Measurements from ENCODE around the gene QSER1. TPM values are rescaled to one million over a fixed set of nuclear protein-coding genes. Genes with fewer than 3 reads are reported as not detected.

QSER1 gene
- total RNA-seq, 1 donor from 2014 or later = 75.3 TPM

DNA sequence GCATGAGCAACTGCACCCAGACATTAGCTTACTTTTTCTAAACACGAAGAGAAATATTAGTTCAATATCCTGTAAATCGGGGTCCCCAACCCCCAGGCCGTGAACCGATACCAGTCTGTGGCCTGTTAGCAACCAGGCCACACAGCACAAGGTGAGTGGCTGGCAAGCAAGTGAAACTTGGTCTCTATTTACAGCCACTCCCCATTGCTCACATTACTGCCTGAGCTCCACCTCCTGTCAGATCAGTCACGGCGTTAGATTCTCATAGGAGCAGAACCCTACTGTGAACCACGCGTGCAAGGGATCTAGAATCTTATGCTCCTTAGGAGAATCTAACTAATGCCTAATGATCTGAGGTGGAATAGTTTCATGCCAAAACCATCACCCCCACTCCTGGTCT is 95.2 kb downstream of the QSER1 start:
- peaks cover 8% of the 10 kb centered on the region for H3K36me3 Mint-ChIP-seq (ENCODE audit: unreplicated experiment)
- H3K4me1 Mint-ChIP-seq (ENCODE audit: low read depth, unreplicated experiment) = no peaks in the 10 kb centered on the region
- no peak overlapping the region for H3K27ac Mint-ChIP-seq (ENCODE audit: unreplicated experiment)
- H3K4me3 Mint-ChIP-seq (ENCODE audit: unreplicated experiment) = no peak overlapping the region
- no peak for DNase-seq
- peaks cover 2% of the 10 kb centered on the region for H3K9me3 Mint-ChIP-seq (ENCODE audit: unreplicated experiment)
- H3K27me3 Mint-ChIP-seq (ENCODE audit: unreplicated experiment) = no peaks in the 10 kb centered on the region
- TF ChIP-seq, protein P1, sequence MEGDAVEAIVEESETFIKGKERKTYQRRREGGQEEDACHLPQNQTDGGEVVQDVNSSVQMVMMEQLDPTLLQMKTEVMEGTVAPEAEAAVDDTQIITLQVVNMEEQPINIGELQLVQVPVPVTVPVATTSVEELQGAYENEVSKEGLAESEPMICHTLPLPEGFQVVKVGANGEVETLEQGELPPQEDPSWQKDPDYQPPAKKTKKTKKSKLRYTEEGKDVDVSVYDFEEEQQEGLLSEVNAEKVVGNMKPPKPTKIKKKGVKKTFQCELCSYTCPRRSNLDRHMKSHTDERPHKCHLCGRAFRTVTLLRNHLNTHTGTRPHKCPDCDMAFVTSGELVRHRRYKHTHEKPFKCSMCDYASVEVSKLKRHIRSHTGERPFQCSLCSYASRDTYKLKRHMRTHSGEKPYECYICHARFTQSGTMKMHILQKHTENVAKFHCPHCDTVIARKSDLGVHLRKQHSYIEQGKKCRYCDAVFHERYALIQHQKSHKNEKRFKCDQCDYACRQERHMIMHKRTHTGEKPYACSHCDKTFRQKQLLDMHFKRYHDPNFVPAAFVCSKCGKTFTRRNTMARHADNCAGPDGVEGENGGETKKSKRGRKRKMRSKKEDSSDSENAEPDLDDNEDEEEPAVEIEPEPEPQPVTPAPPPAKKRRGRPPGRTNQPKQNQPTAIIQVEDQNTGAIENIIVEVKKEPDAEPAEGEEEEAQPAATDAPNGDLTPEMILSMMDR (IDR thresholded peaks at IDR 0.05; ENCODE audit: partially characterized antibody, unreplicated experiment) = no peak

DNA sequence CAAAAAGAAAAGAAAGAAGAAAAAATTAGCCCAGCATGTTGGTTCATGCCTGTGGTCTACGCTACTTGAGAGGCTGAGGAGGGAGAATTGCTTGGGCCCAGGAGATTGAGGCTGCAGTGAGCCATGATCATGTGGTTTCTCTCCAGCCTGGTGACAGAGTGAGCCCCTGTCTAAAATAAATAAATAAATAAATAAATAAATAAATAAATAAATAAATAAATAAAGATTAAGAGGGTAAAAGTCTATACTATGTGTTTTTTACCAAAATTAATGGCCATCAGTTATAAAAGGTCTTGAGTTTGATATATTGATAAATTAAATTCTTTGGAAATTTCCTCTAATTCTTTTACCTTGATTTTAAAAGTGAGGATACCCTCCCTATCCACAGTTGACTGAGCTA is 97.9 kb downstream of the QSER1 start:
- H3K36me3 Mint-ChIP-seq (ENCODE audit: unreplicated experiment) = peaks cover 8% of the 10 kb centered on the region
- DNase-seq = no peak
- no peaks in the 10 kb centered on the region for H3K4me1 Mint-ChIP-seq (ENCODE audit: low read depth, unreplicated experiment)
- H3K9me3 Mint-ChIP-seq (ENCODE audit: unreplicated experiment) = peaks cover 2% of the 10 kb centered on the region
- no peaks in the 10 kb centered on the region for H3K27me3 Mint-ChIP-seq (ENCODE audit: unreplicated experiment)
- TF ChIP-seq, protein P1 (IDR thresholded peaks at IDR 0.05; ENCODE audit: partially characterized antibody, unreplicated experiment) = no peak
- no peak overlapping the region for H3K27ac Mint-ChIP-seq (ENCODE audit: unreplicated experiment)
- H3K4me3 Mint-ChIP-seq (ENCODE audit: unreplicated experiment) = no peak overlapping the region

DNA sequence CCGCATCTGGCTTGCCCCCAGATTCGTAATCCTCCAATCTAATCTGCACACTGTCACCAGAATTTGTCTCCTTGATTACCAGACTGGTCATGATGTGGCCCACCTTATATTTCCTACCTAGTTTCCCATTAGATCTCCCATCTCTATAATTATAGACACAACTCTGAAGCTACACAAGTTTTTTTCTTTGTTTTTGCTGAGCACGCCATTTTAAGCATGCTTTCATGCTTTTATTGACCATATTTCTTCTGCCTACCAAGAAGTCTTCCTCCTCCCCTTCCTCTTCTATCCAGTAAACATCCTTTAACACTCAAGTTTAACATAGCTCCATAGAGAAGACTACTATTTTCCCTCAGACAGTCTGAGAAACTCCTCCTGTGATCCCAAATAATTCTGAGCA is 98.8 kb downstream of the QSER1 start:
- TF ChIP-seq, protein P1 (IDR thresholded peaks at IDR 0.05; ENCODE audit: partially characterized antibody, unreplicated experiment) = no peak
- H3K9me3 Mint-ChIP-seq (ENCODE audit: unreplicated experiment) = peaks cover 2% of the 10 kb centered on the region
- DNase-seq = no peak
- no peak overlapping the region for H3K4me3 Mint-ChIP-seq (ENCODE audit: unreplicated experiment)
- H3K4me1 Mint-ChIP-seq (ENCODE audit: low read depth, unreplicated experiment) = no peaks in the 10 kb centered on the region
- H3K27ac Mint-ChIP-seq (ENCODE audit: unreplicated experiment) = no peak overlapping the region
- H3K27me3 Mint-ChIP-seq (ENCODE audit: unreplicated experiment) = no peaks in the 10 kb centered on the region
- peaks cover 8% of the 10 kb centered on the region for H3K36me3 Mint-ChIP-seq (ENCODE audit: unreplicated experiment)

DNA sequence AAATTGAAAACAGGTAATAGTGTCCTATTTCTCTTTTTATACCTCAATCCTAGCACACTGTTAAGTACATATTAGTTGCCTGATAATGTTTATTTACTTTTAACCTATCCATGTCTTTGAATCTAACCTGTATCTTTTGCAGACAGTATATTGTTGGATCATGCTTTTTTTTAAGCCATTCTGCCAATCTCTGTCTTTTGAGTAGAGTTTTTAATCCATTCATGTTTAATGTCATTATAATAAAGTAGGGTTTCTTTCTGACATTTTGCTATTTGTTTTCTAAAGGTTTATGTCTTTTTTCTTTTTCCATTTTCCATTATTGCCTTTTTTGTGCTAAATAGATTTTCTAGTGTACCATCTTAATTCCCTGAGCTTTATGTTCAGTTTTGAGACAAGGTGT is 99.3 kb downstream of the QSER1 start:
- H3K27me3 Mint-ChIP-seq (ENCODE audit: unreplicated experiment) = no peaks in the 10 kb centered on the region
- DNase-seq = no peak
- peaks cover 8% of the 10 kb centered on the region for H3K36me3 Mint-ChIP-seq (ENCODE audit: unreplicated experiment)
- H3K4me1 Mint-ChIP-seq (ENCODE audit: low read depth, unreplicated experiment) = no peaks in the 10 kb centered on the region
- TF ChIP-seq, protein P1 (IDR thresholded peaks at IDR 0.05; ENCODE audit: partially characterized antibody, unreplicated experiment) = no peak
- no peak overlapping the region for H3K27ac Mint-ChIP-seq (ENCODE audit: unreplicated experiment)
- H3K4me3 Mint-ChIP-seq (ENCODE audit: unreplicated experiment) = no peak overlapping the region
- peaks cover 2% of the 10 kb centered on the region for H3K9me3 Mint-ChIP-seq (ENCODE audit: unreplicated experiment)

DNA sequence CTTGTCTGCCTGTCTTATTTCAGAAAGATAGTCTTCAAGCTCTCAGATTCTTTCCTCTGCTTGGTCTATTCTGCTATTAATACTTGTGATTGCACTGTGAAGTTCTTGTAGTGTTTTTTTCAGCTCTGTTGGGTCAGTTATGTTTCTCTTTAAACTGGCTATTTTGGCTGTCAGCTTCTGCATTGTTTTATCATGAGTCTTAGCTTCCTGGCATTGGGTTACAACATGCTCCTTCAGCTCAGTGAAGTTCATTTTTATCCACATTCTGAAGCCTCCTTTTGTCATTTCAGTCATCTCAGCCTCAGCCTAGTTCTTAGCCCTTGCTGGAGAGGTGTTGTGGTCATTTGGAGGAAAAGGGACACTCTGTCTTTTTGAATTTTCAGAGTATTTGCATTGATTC is 107.6 kb downstream of the QSER1 start:
- H3K27me3 Mint-ChIP-seq (ENCODE audit: unreplicated experiment) = peaks cover 2% of the 10 kb centered on the region
- no peak overlapping the region for H3K27ac Mint-ChIP-seq (ENCODE audit: unreplicated experiment)
- H3K4me1 Mint-ChIP-seq (ENCODE audit: low read depth, unreplicated experiment) = no peaks in the 10 kb centered on the region
- TF ChIP-seq, protein P1 (IDR thresholded peaks at IDR 0.05; ENCODE audit: partially characterized antibody, unreplicated experiment) = no peak
- peaks cover 2% of the 10 kb centered on the region for H3K9me3 Mint-ChIP-seq (ENCODE audit: unreplicated experiment)
- H3K4me3 Mint-ChIP-seq (ENCODE audit: unreplicated experiment) = no peak overlapping the region
- no peak for DNase-seq
- H3K36me3 Mint-ChIP-seq (ENCODE audit: unreplicated experiment) = peaks cover 15% of the 10 kb centered on the region
